DND-41 (cell line): ENCODE data around the gene LYZL1.

Experiments used
- ATAC-seq: fragments of 200-7000 bp; cut with Tn5 transposase; 3 replicates; pipeline ENCODE4 v1.9.1; 2021; ENCODE audit warnings: low read depth; ENCODE audit not compliant: insufficient read depth
- DNase-seq: peaks from one replicate; pipeline ENCODE4 v3.0.0-alpha.2; 2020
- H2AFZ ChIP-seq: 2 replicates; pipeline ENCODE4 v1.6.0; 2012; ENCODE audit warnings: low read depth, low read length
- H3K27ac ChIP-seq: 2 replicates; pipeline ENCODE4 v1.5.1; 2012; ENCODE audit warnings: low read length, inconsistent platforms
- H3K27me3 ChIP-seq: fragments of 200-600 bp; sonication (generic); 2 replicates; pipeline ENCODE4 v1.6.0; 2012; ENCODE audit warnings: low read length, mild to moderate bottlenecking, inconsistent platforms; ENCODE audit not compliant: insufficient read depth, poor library complexity
- H3K36me3 ChIP-seq: 2 replicates; pipeline ENCODE4 v1.5.1; 2012; ENCODE audit warnings: low read length, inconsistent platforms; ENCODE audit not compliant: insufficient read depth
- H3K4me1 ChIP-seq: 2 replicates; pipeline ENCODE4 v1.5.1; 2012; ENCODE audit warnings: mild to moderate bottlenecking, low read length; ENCODE audit not compliant: insufficient read depth
- H3K4me2 ChIP-seq: 2 replicates; pipeline ENCODE4 v1.6.0; 2012; ENCODE audit warnings: mild to moderate bottlenecking, moderate library complexity, low read length, inconsistent platforms; ENCODE audit not compliant: insufficient read depth
- H3K4me3 ChIP-seq, 2 experiments: fragments of 200-600 bp in 1 of 2; shearing (Covaris generic) in 1 of 2; 2 replicates each; pipeline ENCODE4 v1.5.1; 2012 to 2016; ENCODE audit warnings: inconsistent platforms in 2 of 2, low read length in 2 of 2, mild to moderate bottlenecking in 2 of 2, low read depth in 1 of 2, moderate library complexity in 1 of 2
- H3K79me2 ChIP-seq: 2 replicates; pipeline ENCODE4 v1.6.0; 2012; ENCODE audit warnings: low read length, inconsistent platforms; ENCODE audit not compliant: insufficient read depth
- H3K9ac ChIP-seq: 2 replicates; pipeline ENCODE4 v1.6.0; 2012; ENCODE audit warnings: low read depth, mild to moderate bottlenecking, inconsistent platforms, low read length, moderate library complexity
- H3K9me3 ChIP-seq: 2 replicates; pipeline ENCODE4 v1.5.1; 2012; ENCODE audit warnings: low read length, moderate library complexity, mild to moderate bottlenecking, inconsistent platforms; ENCODE audit not compliant: insufficient read depth, severe bottlenecking
- H4K20me1 ChIP-seq: 2 replicates; pipeline ENCODE4 v1.6.0; 2012; ENCODE audit warnings: low read length; ENCODE audit not compliant: insufficient read depth
- EZH2 ChIP-seq: IDR thresholded peaks from 3 replicates; pipeline ENCODE4 v1.6.1; 2012; ENCODE audit warnings: borderline replicate concordance, low read depth, mild to moderate bottlenecking, moderate library complexity, low read length, inconsistent platforms; ENCODE audit not compliant: severe bottlenecking
- TF ChIP-seq, protein P1 (sequence below): IDR thresholded peaks from 2 replicates; pipeline ENCODE4 v1.5.1; 2012; ENCODE audit warnings: borderline replicate concordance, low read length, moderate library complexity, mild to moderate bottlenecking; ENCODE audit not compliant: poor library complexity, severe bottlenecking; ENCODE audit errors: extremely low read depth

The LYZL1 gene

DNA sequence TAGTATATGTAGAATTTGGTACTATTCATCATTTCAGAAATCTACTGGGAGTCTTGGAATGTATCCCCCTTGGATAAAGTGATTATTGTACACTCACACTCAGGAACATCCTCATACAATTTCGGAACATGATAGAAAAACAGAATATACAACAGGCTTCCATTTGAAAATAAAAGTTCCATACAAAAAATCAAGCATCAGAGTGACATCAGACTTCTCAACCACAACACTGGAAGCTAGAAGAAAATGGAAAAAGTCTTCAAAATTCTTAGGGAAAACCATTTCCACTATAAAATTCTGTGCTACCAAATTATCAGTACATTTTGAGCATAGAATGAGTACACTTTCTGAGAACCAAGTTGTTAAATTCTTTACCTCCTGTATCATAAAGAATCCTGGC lies 8.8 kb downstream of the LYZL1 start:
- Histone ChIP-seq H3K27ac (no peak overlapping the region), H3K27me3 (peaks cover 4% of the 10 kb centered on the region), H3K4me3 (no peak overlapping the region), H3K79me2 (no peaks in the 10 kb centered on the region), H3K36me3 (no peaks in the 10 kb centered on the region), H3K4me2 (no peak overlapping the region), H3K4me1 (no peaks in the 10 kb centered on the region), H2AFZ (no peak overlapping the region), H3K9ac (no peak overlapping the region), H3K9me3 (peaks cover 10% of the 10 kb centered on the region), H4K20me1 (no peaks in the 10 kb centered on the region)
- no peak for ATAC-seq
- no peak for TF ChIP-seq EZH2
- DNase-seq: no peak

DNA sequence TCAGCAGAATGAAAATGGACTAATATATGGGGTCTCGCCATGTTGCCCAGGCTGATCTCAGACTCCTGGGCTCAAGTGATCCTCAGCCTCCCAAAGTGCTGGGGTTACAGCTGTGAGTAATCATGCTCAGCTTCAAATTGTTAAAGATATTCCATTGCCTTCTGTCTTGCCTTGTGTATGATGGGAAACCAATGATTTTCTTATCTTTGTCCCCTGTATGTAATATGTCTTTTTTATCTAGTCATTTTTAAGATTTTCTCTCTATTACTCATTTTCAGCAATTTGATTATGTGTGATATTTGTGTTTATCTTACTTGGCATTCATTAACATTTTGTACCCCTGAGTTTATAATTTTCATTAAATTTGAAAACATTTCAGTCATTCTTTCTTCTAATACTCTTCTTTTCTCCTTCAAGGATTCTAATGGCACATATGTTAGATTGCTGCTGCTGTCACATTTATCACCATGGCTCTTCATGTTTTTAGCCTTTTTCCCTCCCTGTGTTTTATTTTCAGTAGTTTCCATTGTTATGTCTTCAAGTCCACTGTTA lies 12.6 kb downstream of the LYZL1 start:
- Histone ChIP-seq H3K9me3 (peaks cover 10% of the 10 kb centered on the region), H3K79me2 (no peaks in the 10 kb centered on the region), H3K4me2 (no peak overlapping the region), H3K36me3 (no peaks in the 10 kb centered on the region), H3K4me3 (no peak overlapping the region), H2AFZ (no peak overlapping the region), H3K4me1 (no peaks in the 10 kb centered on the region), H4K20me1 (no peaks in the 10 kb centered on the region), H3K27me3 (no peaks in the 10 kb centered on the region), H3K9ac (no peak overlapping the region), H3K27ac (no peak overlapping the region)
- no peak for ATAC-seq
- no peak for TF ChIP-seq EZH2
- TF ChIP-seq, protein P1, sequence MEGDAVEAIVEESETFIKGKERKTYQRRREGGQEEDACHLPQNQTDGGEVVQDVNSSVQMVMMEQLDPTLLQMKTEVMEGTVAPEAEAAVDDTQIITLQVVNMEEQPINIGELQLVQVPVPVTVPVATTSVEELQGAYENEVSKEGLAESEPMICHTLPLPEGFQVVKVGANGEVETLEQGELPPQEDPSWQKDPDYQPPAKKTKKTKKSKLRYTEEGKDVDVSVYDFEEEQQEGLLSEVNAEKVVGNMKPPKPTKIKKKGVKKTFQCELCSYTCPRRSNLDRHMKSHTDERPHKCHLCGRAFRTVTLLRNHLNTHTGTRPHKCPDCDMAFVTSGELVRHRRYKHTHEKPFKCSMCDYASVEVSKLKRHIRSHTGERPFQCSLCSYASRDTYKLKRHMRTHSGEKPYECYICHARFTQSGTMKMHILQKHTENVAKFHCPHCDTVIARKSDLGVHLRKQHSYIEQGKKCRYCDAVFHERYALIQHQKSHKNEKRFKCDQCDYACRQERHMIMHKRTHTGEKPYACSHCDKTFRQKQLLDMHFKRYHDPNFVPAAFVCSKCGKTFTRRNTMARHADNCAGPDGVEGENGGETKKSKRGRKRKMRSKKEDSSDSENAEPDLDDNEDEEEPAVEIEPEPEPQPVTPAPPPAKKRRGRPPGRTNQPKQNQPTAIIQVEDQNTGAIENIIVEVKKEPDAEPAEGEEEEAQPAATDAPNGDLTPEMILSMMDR: no peak
- no peak for DNase-seq

DNA sequence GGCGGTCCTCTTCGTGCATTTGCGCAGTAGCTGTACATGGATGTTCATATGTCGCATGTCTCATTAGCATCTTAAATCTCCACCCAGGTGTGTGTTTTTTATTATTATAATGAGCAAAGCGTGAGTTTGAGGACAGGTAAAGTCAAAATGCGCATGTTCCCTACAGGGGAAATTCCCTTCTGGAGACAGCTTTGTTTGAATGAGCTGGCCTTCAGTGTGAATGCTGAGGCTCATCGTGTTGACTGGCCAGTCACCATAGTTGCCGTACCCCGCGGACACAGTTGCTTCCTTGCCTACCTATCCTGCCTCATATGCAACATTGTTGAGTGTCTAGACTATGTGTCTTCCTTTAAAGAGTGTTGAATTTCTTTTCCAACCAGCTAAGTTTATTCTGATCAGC lies 13.6 kb downstream of the LYZL1 start:
- Histone ChIP-seq H3K9me3 (peaks cover 5% of the 10 kb centered on the region), H3K27ac (no peak overlapping the region), H3K4me3 (no peak overlapping the region), H3K9ac (no peak overlapping the region), H3K79me2 (no peaks in the 10 kb centered on the region), H2AFZ (no peak overlapping the region), H3K27me3 (no peaks in the 10 kb centered on the region), H3K36me3 (no peaks in the 10 kb centered on the region), H3K4me2 (no peak overlapping the region), H4K20me1 (no peaks in the 10 kb centered on the region), H3K4me1 (no peaks in the 10 kb centered on the region)
- TF ChIP-seq, protein P1: no peak
- TF ChIP-seq EZH2: no peak
- DNase-seq: no peak
- ATAC-seq: no peak

DNA sequence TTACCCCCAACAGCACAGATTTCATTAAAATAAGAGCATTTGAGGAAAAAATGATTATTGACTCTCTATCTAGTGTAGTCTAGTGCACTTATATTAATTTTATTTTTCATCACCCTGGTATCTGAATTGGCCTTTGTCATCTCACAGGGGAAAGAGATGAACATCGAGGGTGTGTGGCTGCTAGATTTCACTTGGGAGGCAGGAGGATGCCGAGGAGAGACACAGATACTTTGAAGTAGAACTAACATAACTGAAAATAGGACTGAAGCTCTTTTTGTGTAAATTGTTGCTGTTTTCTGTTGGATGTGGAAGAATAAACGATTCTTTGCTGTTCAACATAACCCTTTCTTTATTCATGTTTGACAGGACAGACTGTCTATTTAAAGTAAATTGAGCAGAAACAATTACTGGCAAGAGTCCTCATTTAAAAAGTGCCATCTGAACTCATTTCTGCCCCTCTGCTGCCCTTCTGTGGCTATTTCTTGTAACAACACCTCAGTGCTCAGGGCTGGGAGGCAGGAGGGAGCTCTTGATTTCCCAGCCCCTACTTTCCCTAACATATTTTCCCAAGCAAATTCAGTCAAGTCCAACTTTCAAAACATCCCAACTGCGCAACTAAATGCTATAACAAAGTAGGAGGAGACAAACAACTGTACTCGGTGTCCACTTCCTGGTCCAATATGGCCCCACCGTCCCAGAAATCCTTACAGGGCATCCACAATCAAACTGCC lies 15.6 kb downstream of the LYZL1 start:
- H3K4me3 ChIP-seq: no peak overlapping the region
- H3K36me3 ChIP-seq: no peaks in the 10 kb centered on the region
- ATAC-seq (peak; percentile 73), DNase-seq (peak; percentile 59)
- peak overlapping the region; percentile 36 for H2AFZ ChIP-seq
- H3K27ac ChIP-seq: no peak overlapping the region
- H3K9me3 ChIP-seq: no peaks in the 10 kb centered on the region
- peak overlapping the region; percentile 47 for H3K4me2 ChIP-seq
- no peaks in the 10 kb centered on the region for H3K79me2 ChIP-seq
- no peak for TF ChIP-seq EZH2
- TF ChIP-seq, protein P1: peak; percentile 89
- H3K4me1 ChIP-seq: no peaks in the 10 kb centered on the region
- no peaks in the 10 kb centered on the region for H4K20me1 ChIP-seq
- H3K9ac ChIP-seq: no peak overlapping the region
- H3K27me3 ChIP-seq: no peaks in the 10 kb centered on the region
